Kidney glomerular epithelial cell (primary cell): ENCODE data around the gene OTULINL.

Source experiments
- DNase-seq: peaks from one replicate; lab custom pipeline; 2025; lab: John Stamatoyannopoulos, UW

The OTULINL gene

DNA sequence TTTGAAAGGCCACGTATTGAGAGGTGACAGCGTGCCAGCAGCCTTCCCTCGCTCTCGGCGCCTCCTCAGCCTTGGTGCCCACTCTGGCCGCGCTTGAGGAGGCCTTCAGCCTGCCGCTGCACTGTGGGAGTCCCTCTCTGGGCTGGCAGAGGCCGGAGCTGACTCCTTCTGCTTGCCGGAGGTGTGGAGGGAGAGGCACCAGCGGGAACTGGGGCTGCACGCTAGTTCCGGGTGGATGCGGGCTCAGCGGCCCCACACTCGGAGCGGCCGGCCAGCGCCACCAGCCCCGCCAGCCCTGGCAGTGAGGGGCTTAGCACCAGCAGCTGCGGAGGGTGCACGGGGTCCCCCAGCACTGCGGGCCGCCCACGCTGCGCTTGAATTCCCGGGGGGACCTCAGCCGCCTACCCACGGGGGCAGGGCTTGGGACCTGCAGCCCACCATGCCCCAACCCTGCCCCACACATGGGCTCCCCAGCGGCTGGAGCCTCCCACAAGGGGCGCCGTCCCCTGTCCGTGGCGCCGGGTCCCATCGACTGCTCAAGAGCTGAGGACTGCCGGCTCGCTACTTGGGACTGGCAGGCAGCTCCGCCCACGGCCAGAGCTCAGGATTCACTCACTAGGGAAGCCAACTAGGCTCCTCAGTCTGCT, 4.4 kb upstream of the OTULINL start:
- DNase-seq, result no peak

DNA sequence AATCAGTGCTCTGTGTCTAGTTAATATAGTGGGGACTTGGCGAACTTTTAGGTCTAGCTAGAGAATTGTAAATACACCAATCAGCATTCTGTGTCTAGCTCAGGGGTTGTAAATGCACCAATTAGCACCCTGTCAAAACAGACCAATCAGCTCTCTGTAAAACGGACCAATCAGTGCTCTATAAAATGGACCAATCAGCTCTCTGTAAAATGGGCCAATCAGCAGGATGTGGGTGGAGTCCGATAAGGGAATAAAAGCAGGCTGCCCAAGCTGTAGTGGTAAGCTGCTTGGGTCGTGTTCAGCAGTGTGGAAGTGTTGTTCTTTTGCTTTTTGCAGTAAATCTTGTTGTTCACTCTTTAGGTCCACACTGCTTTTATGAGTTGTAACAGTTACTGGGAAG, 3.6 kb upstream of the OTULINL start:
- no peak for DNase-seq

DNA sequence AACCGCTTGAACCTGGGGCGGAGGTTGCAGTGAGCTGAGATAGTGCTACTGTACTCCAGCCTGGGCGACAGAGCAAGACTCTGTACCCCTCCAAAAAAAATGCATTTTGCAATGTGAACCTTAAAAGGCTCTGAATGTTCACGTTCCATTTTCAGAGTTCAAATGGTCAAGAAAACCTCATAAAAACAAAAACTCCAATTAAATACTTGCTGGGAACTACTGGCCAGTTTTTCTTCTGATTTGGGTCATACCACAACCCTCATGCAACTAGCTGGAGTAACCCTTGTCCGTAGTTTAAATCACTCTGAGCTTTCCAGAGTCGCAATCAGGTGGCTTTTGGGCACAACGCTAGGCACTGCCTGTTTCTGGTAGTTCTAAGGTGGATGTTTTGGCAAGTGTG, 2.3 kb upstream of the OTULINL start:
- no peak for DNase-seq

DNA sequence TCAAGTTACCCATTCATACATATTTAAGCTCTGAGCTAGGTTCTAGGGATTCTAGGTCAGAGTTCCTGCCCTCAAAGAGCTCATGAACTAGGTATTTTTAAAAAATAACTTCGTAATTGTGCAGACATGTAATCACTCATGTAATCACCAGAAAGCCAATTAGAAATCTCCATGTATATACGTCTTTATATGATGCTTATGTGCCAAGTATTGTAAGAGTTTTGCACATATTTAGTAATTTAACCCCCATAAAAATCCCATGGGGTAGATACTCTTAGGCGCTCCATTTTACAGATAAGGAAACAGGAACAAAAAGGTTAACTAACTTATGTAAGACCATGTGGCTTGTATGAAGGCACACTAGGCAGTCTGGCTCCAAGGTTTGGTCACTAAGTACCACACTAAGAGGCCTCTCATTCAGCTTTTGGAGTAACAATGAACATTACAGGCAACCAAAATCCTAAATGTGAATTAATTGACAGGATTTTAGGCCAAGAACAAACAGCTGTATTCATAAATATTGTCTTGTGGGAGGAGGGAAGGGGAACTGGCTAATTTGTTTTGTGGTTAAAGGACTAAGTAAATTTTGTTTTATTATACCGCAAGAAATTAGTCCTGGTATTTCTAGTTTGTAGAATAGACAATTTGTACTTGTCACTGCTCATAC, 1.7 kb upstream of the OTULINL start:
- DNase-seq, result no peak

DNA sequence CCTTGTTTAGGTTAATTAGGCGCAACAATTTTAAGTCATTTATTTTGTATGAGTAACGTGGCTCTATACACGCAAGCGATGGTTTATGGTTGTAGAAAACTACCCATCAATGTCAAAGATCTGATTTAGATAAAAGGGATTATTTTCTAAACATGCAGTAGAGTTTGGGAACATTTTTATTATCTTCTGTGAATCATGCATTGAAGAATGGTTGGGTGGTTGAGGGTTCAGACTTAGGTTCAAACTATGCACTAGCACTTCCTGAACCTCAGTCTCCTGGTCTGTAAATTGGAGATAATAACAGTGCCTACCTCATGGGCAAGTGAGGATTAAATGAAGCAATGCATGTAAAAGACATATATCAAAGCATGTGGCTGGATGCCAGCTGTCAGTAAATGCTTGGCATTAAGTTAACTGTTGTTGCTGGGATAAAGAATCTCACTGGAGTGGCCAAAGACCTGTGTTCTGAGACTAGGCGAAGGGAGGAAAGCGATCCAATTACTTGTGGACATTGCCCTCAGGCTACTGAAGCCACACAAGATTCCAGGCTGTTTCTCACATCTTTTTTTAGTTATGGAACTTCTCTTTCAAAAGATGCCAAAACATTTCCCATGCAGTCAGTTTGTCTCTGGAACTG, 1.1 kb upstream of the OTULINL start:
- no peak for DNase-seq

DNA sequence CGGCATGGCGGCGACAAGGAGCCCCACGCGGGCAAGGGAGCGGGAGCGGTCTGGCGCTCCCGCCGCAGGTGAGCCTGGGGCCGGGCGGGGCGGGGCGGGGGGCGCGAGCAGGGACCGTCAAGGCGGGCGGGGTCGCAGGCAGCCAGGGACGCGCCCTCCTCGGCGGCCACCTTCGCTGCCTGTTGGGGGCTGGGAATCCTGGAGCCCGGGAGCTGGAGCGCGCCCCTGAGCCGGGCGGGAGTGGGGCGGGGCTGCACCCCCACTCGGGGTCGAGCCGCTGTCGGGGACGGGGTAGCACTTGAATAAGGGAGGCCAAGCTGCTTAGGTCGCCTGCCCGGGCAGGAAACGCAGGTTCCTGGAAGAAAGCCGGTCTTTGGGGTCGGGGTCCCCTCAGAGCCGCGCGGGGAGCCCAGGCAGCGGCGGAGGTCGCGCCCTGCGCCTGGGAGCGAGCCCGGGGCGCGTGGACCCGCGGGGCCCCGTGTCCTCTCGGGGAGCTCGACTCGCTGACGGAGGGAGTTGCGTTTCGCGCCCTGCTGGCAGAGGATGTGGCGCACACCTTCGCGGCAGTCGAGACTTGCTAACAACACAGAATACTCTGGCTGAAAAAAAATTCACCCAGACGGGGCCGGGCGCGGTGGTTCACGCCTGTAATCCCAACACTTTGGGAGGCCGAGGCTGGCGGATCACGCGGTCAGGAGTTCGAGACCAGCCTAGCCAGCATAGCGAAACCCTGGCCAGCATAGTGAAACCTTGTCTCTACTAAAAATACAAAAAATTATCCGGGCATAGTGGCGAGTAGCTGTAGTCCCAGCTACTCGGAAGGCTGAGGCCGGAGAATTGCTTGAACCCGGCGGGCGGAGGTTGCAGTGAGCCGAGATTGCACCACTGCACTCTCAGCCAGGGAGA, 552 bp downstream of the OTULINL start:
- no peak for DNase-seq

DNA sequence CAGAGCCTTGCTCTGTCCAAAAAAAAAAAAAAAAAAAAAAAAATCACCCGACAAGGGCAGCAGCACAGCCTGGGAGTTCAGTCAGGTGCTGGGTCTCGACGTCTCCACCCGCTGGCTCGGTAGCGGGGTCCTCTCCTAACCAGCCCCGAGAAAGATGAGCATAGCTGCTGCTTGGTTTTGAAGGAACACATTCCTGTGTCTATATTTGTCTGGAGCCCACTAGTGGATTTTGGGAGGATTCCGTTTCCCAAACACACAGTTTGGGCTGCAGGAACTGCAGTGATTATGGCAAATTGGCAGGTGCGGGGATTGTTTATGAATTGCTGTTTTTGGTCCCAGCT, 1.2 kb downstream of the OTULINL start:
- no peak for DNase-seq

DNA sequence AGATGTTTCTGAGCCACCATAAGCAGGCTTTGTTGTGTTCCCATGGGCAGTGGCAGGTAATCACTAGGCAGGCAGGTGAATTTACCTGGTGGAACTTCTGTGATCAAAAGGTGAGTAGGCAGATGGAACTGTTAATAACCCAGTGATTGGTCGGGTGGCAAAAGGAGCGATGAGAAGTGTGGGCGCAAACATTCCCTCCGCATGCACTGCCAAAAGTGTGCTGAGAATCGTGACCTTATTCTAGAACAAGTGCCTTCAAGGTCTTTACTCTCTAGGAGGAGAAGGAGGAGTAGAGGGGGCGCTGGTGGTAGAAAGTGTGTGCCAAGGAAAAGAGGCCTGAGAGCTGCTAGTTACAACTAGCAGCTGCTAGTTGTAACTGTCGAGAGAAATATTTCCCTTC, 3.3 kb downstream of the OTULINL start:
- DNase-seq, result no peak

DNA sequence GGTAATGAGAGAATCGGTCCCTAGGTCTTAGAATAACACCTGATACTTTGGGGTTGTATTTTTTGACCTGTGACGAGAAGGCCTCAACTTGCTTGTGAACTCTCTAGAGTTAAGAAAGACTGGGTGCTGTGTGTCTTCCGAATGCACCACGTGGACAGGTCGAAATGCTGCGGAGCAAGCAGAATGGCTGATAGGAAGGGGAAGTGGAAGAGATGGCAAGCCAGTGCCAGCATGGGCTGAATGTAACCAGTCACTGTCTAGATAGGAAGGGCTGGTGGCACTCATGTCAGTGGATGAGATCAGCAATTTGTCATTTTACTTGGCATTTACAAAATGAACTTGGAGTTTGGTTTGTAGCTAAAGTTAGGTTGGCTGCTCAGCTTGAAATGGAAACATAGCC, 5.6 kb downstream of the OTULINL start:
- DNase-seq, result no peak

DNA sequence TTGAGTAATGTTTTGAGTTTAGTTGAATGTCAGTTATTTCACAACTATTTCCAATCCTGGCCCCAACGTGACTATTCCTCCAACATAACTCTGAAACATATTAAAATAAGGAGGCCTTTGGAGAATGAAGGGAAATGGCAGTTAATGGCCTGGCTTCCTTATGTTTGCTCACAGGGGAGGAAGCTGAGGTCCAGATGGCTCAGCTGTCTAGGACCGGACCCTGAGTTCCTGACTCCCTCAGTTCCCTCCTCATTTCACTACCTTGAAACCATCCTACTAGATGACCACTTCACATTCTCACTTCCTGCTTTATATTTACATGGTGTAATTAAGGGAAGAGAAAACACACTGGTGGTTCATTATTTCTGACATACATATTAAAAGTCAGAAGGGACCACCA, 6.6 kb downstream of the OTULINL start:
- no peak for DNase-seq

DNA sequence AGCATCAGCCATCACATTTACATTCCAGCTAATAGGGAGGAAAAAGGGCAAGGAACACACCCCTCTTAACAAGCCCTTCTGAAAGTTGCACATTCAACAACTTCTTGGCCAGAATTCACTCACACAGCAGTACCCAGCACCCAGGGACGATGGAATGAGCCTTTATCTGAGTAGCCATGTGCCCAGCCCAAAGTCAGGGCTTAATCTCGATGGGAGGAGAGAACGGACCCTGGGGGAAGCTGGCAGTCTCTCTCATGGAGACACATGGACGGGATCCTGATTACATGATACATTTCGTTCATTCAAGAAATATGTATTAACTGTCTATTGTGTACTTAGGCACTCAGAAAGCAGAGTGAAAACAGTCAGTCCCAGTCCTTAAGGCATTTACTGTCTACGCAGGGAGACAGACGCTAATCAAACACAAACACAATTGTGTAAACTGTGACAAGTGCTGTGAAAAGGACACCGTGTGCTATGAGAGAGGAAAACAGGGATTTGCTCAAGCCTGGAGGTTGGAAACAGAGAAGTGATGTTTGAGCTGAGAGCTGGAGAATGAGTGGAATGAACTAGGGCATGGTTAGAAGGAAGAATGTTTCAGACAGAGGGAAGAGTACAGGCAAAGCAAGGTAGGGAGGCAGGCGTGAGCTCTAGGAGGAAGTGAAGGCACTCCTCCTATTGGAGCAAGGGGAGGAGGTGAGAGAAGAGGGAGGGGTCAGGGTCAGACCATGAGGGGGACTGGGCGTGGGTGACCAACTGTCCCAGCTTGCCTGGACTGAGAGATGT, 7.4 kb downstream of the OTULINL start:
- no peak for DNase-seq

DNA sequence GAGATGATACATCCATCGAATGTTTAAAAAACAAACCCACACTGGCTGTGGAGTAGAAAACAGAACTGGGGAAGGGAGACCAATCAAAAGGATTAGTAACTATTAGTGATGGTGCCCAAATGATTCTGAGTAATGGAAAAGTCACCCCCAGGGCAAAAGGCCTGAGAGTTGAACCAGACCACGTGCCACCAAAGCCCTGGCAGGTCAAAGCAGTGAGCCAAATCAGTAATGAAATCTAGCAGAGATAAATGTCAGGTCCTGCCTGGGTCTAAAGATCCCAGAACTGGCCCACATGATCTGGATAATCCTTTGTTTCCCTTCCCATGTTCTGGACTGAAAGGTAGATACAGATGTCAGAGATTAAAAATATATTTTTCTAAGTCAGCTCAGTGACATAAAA, 9.4 kb downstream of the OTULINL start:
- no peak for DNase-seq

DNA sequence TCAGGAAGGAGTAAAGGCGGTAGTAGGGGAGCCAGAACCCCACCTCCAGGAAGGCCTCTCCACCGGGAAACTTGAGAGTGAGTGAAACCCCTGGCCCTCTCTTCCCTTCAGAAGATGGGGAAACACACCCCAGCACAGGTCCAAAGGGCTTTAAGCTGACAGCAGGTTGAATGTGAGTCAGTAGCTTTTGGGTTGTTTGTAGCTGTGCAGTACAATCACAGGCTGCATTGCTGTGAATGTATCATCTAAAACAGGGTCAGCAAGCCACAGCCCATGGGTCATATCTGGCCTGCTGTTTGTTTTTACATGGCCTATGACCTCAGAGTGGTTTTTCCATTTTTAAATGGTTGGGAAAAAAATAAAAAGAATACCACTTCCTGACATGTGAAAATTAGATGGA, 10.0 kb downstream of the OTULINL start:
- DNase-seq, result no peak

DNA sequence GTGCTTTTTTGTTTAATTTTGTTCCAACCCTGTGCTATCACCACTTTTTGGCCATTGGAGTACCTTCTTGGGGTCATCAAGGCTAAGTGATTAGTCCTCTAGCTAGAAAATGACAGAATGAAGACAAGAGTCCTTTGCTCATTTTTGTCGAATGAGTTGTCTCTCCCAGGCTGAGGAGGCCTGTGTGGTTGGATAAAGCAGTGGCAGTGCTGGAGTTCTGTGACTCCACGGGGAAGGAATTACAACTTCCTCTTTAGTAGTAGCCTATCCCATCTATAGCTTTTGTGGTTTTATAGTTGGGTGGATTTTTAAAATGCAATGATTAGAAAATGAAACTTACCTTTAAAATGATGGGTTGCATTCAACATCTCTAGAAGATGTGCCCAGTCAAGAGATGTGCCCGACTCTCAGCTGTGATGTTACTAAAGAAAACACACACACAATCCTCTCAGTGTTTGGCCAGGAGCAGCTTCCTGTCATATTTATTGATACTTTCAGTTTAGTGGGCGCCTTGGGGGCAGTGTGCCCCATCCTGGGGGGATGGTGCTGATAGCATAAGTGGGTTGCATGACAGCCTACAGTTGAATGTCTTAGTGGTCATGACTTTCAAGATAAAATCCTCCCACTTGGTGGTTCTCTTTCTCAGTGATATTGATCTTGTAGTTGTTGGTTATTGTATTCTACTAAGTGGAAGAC, 11.9 kb downstream of the OTULINL start:
- peak; percentile 5 for DNase-seq

DNA sequence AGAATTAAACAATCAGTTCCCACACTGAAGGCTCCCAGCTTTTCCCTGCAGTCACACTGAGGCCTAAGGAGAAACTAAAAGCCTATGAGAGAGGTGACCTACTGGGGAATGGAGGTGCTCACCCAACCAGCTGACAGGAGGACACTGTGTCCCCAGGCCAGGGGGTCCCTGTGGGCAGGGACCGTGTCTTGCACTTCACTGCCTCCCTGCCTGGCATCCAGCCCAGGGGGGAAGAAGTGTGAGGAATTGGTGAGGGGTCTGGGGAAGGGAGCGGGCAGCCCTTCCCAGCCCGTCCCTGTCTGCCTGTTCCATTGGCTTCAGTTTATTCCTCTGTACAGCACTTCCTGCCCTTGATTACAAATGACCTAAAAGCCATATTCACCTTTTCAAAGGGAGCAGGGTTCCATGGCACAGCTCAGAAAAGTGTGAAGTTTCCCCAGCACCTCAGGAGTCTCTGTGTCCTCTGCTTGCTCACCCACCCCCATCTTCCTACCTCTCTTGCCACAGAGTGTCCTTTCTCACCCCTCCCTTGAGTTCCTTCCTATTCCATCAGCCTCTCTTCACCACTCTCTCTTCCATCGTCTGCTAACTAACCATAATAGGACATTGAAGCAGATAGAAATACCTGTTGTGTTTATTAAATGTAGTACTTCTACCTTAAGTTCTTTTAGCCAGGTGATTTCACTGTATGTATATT, 12.9 kb downstream of the OTULINL start:
- no peak for DNase-seq

DNA sequence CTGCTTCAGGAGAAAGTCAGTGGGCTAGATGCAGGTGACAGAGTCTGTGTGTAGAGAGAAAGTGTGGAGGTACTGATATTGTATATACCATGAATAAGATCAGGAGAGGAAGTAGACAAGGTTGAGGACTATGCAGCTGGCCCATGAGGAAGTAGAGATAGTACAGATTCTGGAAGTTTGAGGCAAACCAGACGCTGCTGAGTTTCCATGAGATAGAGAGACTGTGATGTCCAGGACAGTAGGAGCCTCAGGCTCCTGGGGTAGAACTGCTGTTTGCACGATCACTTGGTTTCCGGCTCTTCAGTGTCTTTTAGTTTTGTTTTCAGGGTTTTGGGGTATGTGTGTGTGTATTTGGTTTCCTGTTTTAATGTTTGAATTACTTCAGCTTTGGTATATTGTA, 13.6 kb downstream of the OTULINL start:
- no peak for DNase-seq

DNA sequence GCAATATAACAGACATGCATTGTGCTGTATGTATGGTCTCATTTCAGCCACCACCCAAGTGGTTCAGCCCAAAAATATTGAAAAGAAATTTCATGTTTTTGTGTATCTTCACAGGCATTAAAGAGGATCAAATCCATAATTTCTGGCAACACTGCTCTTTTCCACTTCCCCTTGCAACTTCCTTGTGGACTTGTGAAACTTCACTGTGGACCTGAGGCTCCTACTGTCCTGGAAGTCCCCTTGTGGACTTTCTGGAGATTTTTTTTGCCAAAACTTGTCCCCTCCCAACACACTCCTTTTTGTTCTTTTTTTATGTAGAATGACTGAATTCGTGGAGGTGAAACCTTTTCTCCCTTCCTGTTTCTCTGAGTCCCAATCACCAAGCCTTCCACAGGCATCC, 14.3 kb downstream of the OTULINL start:
- no peak for DNase-seq

DNA sequence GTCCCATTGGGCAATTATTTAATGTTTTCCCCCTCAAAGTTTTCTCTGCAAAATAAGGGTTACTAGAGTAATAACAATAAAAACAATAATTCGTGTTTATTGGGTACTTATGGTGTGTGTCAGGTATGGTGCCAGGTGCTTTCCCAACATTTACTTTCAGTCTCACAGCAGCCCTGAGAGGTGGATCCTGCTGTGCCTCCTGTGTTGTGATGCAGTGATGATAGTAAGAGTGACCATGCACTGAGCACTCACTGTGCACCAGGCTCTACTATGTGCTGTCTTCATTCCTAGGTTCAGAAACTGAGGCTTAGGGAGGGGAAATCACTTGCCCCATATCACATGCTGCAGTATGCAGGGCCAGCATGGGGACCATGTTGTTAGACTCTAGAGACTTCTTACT, 15.5 kb downstream of the OTULINL start:
- no peak for DNase-seq

DNA sequence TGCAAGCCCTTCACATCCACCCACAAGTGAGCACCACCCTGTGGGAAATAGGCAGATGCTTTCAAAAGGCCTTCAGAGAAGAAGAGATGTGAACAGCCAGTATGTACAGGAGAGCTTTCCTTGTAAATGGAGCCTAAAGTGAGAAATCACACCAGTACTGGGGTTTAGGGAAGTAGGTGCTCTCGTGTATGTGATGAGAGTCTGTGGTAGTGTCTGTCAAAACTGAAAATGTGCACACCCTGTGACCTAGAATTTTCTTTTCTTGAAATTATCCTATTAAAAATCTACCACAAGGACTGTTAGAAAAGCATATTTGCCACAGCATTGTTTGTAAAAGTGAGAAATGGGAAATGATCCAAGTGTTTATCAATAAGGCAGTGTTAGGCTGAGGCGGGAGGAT, 16.6 kb downstream of the OTULINL start:
- no peak for DNase-seq

DNA sequence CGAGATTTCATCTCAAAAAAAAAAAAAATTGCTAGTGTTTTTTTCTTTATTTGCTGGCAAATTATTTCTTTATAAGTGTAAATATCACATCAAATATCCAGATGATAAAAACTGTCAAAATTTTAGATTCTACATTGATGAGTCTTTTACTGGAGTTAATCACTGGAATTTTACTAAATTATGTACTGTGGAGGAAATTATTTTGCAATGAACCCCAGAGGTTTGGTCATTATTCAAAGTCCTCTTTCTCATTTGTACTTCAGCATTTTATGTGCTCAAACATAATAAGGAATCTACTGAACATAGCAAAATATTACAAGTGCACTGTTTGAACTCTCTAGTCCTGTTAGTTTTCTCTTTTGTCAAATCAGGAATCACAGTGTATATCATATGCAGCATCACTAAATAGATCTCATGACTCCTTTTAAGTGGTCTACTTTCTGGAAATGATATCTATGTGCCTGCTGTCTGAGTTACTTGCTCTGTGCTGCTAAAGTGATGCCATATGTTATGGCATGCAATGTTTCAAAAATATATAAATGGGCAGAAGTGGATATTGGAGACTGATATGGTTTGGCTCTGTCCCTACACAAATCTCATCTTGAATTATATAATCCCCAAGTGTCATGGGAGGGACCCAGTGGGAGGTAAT, 18.0 kb downstream of the OTULINL start:
- no peak for DNase-seq
